Kidney (tissue), 14 donors: Measurements from ENCODE around the gene ZNF652. TPM values are rescaled to one million over a fixed set of nuclear protein-coding genes. Genes with fewer than 3 reads are reported as not detected.
A peak's percentile ranks its signal among the peaks of the same experiment; 100 is the strongest.

Experiments used
- DNase-seq, 5 donors: peaks; one replicate each; pipeline ENCODE4 v3.0.0-alpha.2; 2013 to 2020
- FAIRE-seq: peaks from 2 replicates; lab custom pipeline; 2012; peaks lifted over from hg19 to GRCh38; lab: Jason Lieb, UNC
- H3K27ac ChIP-seq, 2 donors: one replicate each; pipeline ENCODE4 v1.7.0; 2013; ENCODE audit warnings: low read depth in 2 of 2, low read length in 2 of 2, inconsistent platforms in 1 of 2
- H3K27me3 ChIP-seq: one replicate; pipeline ENCODE4 v1.7.1; 2013; ENCODE audit warnings: low read length, inconsistent platforms; ENCODE audit not compliant: control insufficient read depth, insufficient read depth
- H3K36me3 ChIP-seq, 3 donors: one replicate each; pipeline versions ENCODE4 v1.7.0 to v1.7.1; 2013; ENCODE audit warnings: low read length in 3 of 3, control low read depth in 1 of 3, inconsistent platforms in 1 of 3; ENCODE audit not compliant: insufficient read depth in 3 of 3, control insufficient read depth in 2 of 3
- H3K4me1 ChIP-seq, 3 donors: one replicate each; pipeline versions ENCODE4 v1.7.0 to v1.7.1; 2013; ENCODE audit warnings: low read length in 3 of 3, inconsistent platforms in 1 of 3, low read depth in 1 of 3; ENCODE audit not compliant: control insufficient read depth in 2 of 3, insufficient read depth in 2 of 3
- H3K4me3 ChIP-seq, 3 donors: one replicate each; pipeline versions ENCODE4 v1.7.0 to v1.8.1; 2013; ENCODE audit warnings: low read length in 3 of 3, control low read depth in 1 of 3, inconsistent platforms in 1 of 3
- H3K9ac ChIP-seq, 3 donors: one replicate each; pipeline versions ENCODE4 v1.7.0 to v1.7.1; 2013; ENCODE audit warnings: low read length in 3 of 3, control low read depth in 1 of 3, inconsistent platforms in 1 of 3
- H3K9me3 ChIP-seq, 3 donors: one replicate each; pipeline versions ENCODE4 v1.7.0 to v1.7.1; 2013; ENCODE audit warnings: low read length in 3 of 3, control low read depth in 1 of 3, inconsistent platforms in 1 of 3; ENCODE audit not compliant: control insufficient read depth in 2 of 3, insufficient read depth in 1 of 3
- CTCF ChIP-seq: IDR thresholded peaks from 3 replicates; pipeline ENCODE4 v1.5.1; 2012; ENCODE audit warnings: mild to moderate bottlenecking, moderate library complexity, borderline replicate concordance; ENCODE audit not compliant: insufficient read depth; ENCODE audit errors: extremely low read depth
- intact Hi-C: fragments of 100-400 bp; cut with DNase I; formaldehyde crosslinking; loops from one replicate; pipeline ENCODE4 v1.11.1; 2022
- polyA plus RNA-seq: library from polyadenylated mRNA; stranded (reverse); fragments of 350-450 nt; fragmentation: Illumina TruSeq; extraction: RNeasy Lipid Tissue Mini Kit (QIAGEN cat#74804); gene quantifications from one replicate; pipeline ENCODE4 v1.2.3, GENCODE V29; 2014; ENCODE audit warnings: low read depth, low replicate concordance; ENCODE audit not compliant: insufficient read depth
- total RNA-seq: library from RNA; stranded (reverse); fragmentation: NEBNext Ultra II Directional; extraction: Animal tissue kit (Norgen Biotek cat#: 25700); gene quantifications from one replicate; pipeline ENCODE4 v1.2.1, GENCODE V29; 2021
- donor health status: control.
- donor health status: control.
- donor health status: control.
- donor health status: control.
- donor health status: control.
- donor health status: DM: yes; HTN: yes; CAD: no.
- donor health status: Normal renal cell carcinoma (clear cell type).

ZNF652 gene
- total and polyA plus RNA-seq, 2 donors from 2014 or later, result 30.1 to 49.0 TPM

DNA sequence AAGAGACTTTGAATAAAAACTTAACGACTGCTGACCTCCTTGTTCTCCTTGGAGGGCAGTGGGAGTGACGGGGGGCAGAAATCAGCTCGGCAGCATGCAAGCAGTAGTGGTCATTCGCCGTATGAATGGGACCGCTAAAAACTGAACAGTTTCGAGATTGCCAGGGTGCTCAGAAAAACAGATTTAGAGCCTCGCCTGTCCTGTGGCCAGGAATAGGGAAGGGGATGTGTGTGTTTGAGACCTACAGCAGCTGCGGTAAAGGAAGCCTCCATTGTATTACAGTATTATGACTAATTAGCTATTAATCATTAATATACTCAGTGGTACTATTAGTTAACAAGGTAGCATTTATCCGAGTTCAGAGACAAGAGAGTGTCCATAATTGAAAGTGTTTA is 670 bp upstream of the ZNF652 start:
- no peak for DNase-seq
- intact Hi-C loops, result no loop called here
- Histone ChIP-seq H3K36me3 (no peaks in the 10 kb centered on the region), H3K9ac (peak overlapping the region; percentile 30 to 70 (median 65)), H3K9me3 (no peaks in the 10 kb centered on the region), H3K4me1 (peaks cover 7 to 20% (median 19%) of the 10 kb centered on the region in 3 donors), H3K27me3 (no peaks in the 10 kb centered on the region), H3K27ac (peak overlapping the region; percentile 74 to 81), H3K4me3 (peak overlapping the region; percentile 69 to 75 (median 71))
- no peak for FAIRE-seq
- TF ChIP-seq CTCF, result no peak

DNA sequence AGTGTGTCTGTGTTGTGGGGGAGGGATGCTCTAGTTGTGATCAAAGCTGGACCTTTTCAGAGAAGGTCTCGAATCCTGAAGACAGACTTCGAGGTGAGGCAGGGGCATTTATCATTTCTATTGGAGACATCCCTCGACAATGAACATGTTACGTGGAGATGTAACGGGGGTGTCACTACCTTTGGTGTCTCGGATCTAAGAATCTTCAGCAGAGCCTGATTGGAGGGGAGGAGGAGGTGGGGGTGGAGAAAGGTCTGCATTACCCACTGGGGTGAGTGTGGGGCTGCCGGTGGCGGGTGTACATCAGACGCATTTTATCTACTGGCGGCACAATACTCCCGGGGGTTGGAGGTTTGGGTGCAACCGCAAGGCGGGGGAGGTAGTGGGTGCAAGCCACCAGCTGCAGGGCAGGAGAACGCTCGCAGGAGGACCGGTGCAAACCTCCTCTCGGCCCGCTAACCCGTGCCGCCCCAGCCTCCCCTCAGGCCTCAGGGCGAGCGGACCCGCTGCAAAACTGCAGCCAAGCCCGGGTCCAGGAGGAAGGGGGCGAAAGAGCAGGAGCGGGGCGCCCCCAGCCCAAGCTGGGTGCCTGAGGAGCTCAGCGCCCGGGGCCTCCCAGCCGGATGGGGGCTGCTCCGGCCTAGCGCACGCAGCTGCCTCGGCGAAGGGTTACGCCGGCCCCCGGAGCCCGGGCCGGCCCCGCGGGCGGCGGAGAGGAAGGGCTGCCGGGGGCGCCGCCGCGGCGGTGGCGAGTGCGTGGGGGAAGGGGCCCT is 735 bp downstream of the ZNF652 start:
- H3K36me3 ChIP-seq, result no peaks in the 10 kb centered on the region
- no peak for TF ChIP-seq CTCF
- intact Hi-C loops, result no loop called here
- FAIRE-seq, result no peak
- H3K27ac ChIP-seq, result peak overlapping the region; percentile 64 to 81
- no peaks in the 10 kb centered on the region for H3K27me3 ChIP-seq
- peak overlapping the region; percentile 50 to 76 (median 70) for H3K9ac ChIP-seq
- DNase-seq, result peak; percentile 34 to 88 (median 66)
- H3K9me3 ChIP-seq, result no peaks in the 10 kb centered on the region
- peaks cover 7 to 20% (median 19%) of the 10 kb centered on the region in 3 donors for H3K4me1 ChIP-seq
- peak overlapping the region; percentile 80 to 90 (median 89) for H3K4me3 ChIP-seq

DNA sequence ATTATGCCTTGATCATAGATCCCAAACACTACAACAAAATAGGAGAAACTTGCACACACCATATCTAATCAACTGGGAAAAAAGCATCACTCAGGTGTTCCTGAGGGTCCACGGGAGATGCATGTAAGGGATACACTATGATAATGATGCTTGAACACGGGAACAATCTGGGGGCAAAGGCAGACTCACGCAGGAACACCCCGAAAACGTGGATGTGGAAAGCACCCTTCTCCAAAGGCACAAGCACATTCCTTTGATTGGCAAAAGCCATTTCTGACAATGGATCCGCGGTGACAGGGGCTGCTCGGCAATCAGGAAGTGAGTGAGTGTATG is 1.3 kb downstream of the ZNF652 start:
- Histone ChIP-seq H3K27ac (no peak overlapping the region), H3K9me3 (no peaks in the 10 kb centered on the region), H3K4me1 (peaks cover 7 to 20% (median 19%) of the 10 kb centered on the region in 3 donors), H3K4me3 (peak overlapping the region; percentile 80 to 90 (median 89)), H3K27me3 (no peaks in the 10 kb centered on the region), H3K36me3 (no peaks in the 10 kb centered on the region), H3K9ac (peak overlapping the region; percentile 50 to 76 (median 70))
- FAIRE-seq, result no peak
- peak in 1 of 5 donors; percentile 14 for DNase-seq
- no peak for TF ChIP-seq CTCF
- intact Hi-C loops, result no loop called here
